GM12878 (cell line): ENCODE results near the gene TOMT. TPM values are rescaled to one million over a fixed set of nuclear protein-coding genes. Genes with fewer than 3 reads are reported as not detected.
A peak's percentile ranks its signal among the peaks of the same experiment; 100 is the strongest.

Experiments
- ATAC-seq: fragments of 200-7000 bp; cut with Tn5 transposase; 3 replicates; pipeline ENCODE4 v1.9.1; 2020; ENCODE audit warnings: mild to moderate bottlenecking, moderate library complexity
- BruUV-seq: library from RNA; stranded (reverse); fragments of 400-500 nt; replicated peaks from 2 replicates; lab custom pipeline; 2021; lab: Mats Ljungman, UMichigan
- CTCF ChIA-PET: fragments of 300-600 bp; sonication (Branson Sonifier 250); formaldehyde crosslinking; extraction: SDS; loops from one replicate; lab custom pipeline; 2021; ENCODE audit warnings: inconsistent platforms; lab: Yijun Ruan, JAX
- POLR2A ChIA-PET: fragments of 350-600 bp; formaldehyde crosslinking; extraction: SDS; loops from one replicate; lab custom pipeline; 2021; ENCODE audit warnings: inconsistent platforms; lab: Charles Lee
- RAD21 ChIA-PET: fragments of 300-600 bp; sonication (Branson Sonifier 250); formaldehyde crosslinking; loops from one replicate; lab custom pipeline; 2023; ENCODE audit warnings: antibody characterized with exemption; ENCODE audit not compliant: unreplicated experiment; lab: Charles Lee
- SMC1A ChIA-PET: fragments of 300-600 bp; sonication (Branson Sonifier 250); formaldehyde crosslinking; loops from one replicate; lab custom pipeline; 2023; ENCODE audit not compliant: unreplicated experiment, uncharacterized antibody; lab: Charles Lee
- DNase-seq: peaks from one replicate; pipeline ENCODE4 v3.0.0-alpha.2; 2011; ENCODE audit warnings: low read depth, low spot score
- FAIRE-seq: peaks from 3 replicates; lab custom pipeline; 2011; peaks lifted over from hg19 to GRCh38; lab: Jason Lieb, UNC
- H2AFZ ChIP-seq: 2 replicates; pipeline ENCODE4 v1.6.0; 2011; ENCODE audit warnings: low read depth, low read length, control low read depth; ENCODE audit not compliant: control insufficient read depth
- H3K27ac ChIP-seq: 2 replicates; pipeline ENCODE4 v1.5.1; 2011; ENCODE audit warnings: control low read depth; ENCODE audit not compliant: control insufficient read depth, insufficient read depth
- H3K27me3 ChIP-seq, 2 experiments: replicated peaks in 1 of 2; 2 replicates each; pipeline versions ENCODE4 v1.6.0 to v1.6.1; 2011; ENCODE audit warnings: low read length in 1 of 2; ENCODE audit not compliant: control insufficient read depth in 2 of 2, insufficient read depth in 2 of 2
- H3K36me3 ChIP-seq, 2 experiments: 2 replicates each; pipeline ENCODE4 v1.5.1; 2011; ENCODE audit warnings: low read length in 1 of 2; ENCODE audit not compliant: control insufficient read depth in 2 of 2, insufficient read depth in 2 of 2
- H3K4me1 ChIP-seq: 2 replicates; pipeline ENCODE4 v1.6.1; 2011; ENCODE audit warnings: mild to moderate bottlenecking, low read length, moderate library complexity, mixed read lengths; ENCODE audit not compliant: control insufficient read depth, insufficient read depth
- H3K4me2 ChIP-seq: 2 replicates; pipeline ENCODE4 v1.6.0; 2011; ENCODE audit warnings: control low read depth; ENCODE audit not compliant: control insufficient read depth, insufficient read depth
- H3K4me3 ChIP-seq: fragments of 200-600 bp; sonication (generic); 2 replicates; pipeline ENCODE4 v1.5.1; 2016
- H3K79me2 ChIP-seq: 2 replicates; pipeline ENCODE4 v1.6.0; 2011; ENCODE audit warnings: low read length; ENCODE audit not compliant: control insufficient read depth, insufficient read depth
- H3K9ac ChIP-seq: 2 replicates; pipeline ENCODE4 v1.8.0; 2011; ENCODE audit warnings: low read length, control low read depth, mixed read lengths; ENCODE audit not compliant: control insufficient read depth, insufficient read depth
- H3K9me3 ChIP-seq: replicated peaks from 3 replicates; pipeline ENCODE4 v1.5.1; 2011; ENCODE audit warnings: mild to moderate bottlenecking, low read length; ENCODE audit not compliant: control insufficient read depth, insufficient read depth
- H4K20me1 ChIP-seq: 2 replicates; pipeline ENCODE4 v1.6.0; 2011; ENCODE audit not compliant: control insufficient read depth, insufficient read depth
- TCF12 ChIP-seq: IDR thresholded peaks from 2 replicates; pipeline ENCODE4 v1.6.1; 2011; ENCODE audit warnings: low read depth, mild to moderate bottlenecking, low read length
- WGBS: methylation state at CpG from one replicate; pipeline ENCODE4 v1.1.6; 2016; ENCODE audit warnings: low lambda C conversion rate; ENCODE audit not compliant: insufficient replicate concordance, insufficient coverage; ENCODE audit errors: missing lambda C conversion rate; 5-methylcytosine and 5-hydroxymethylcytosine counted together
- in situ Hi-C: fragments of 300-500 bp; cut with MboI; formaldehyde crosslinking; loops from 9 replicates; pipeline ENCODE4 v1.14.3; 2018; ENCODE audit warnings: mixed read lengths
- intact Hi-C: fragments of 100-400 bp; cut with micrococcal nuclease; formaldehyde crosslinking; loops from one replicate; pipeline ENCODE4 v1.14.2; 2022; ENCODE audit not compliant: unreplicated experiment
- polyA plus RNA-seq, 11 experiments: library from polyadenylated mRNA; depleted of rRNA in 4 of 11; unstranded in 6 of 11; stranded (reverse) in 5 of 11; fragments of >200 nt; fragmentation: Nextera tagmentation in 4 of 11; fragmentation: Illumina TruSeq in 1 of 11; extraction: Ambion mirVana in 4 of 11; extraction: Trizol in 1 of 11; gene quantifications; 1 replicate in 1 of 11; 2 replicates in 10 of 11; pipeline versions ENCODE4 v1.2.1 to v1.2.3, GENCODE V29; 2011 to 2016; ENCODE audit warnings: inconsistent platforms in 2 of 11, missing spikeins in 2 of 11, low read depth in 1 of 11
- total RNA-seq, 4 experiments: library from RNA; depleted of rRNA in 3 of 4; stranded (reverse); fragments of >200 nt in 3 of 4; fragmentation: Illumina TruSeq in 1 of 4; extraction: Trizol in 1 of 4; gene quantifications; 2 replicates each; pipeline versions ENCODE4 v1.2.1 to v1.2.3, GENCODE V29; 2013 to 2021
- TF ChIP-seq, protein P1 (sequence below): fragments of 450-650 bp; IDR thresholded peaks from 2 replicates; pipeline ENCODE4 v1.6.1; 2017; ENCODE audit warnings: mild to moderate bottlenecking

TOMT gene
- total and polyA plus RNA-seq, 10 of the 15 experiments (the other 5 are each of a cell fraction or from before 2014, with no cell fraction given): not detected

DNA sequence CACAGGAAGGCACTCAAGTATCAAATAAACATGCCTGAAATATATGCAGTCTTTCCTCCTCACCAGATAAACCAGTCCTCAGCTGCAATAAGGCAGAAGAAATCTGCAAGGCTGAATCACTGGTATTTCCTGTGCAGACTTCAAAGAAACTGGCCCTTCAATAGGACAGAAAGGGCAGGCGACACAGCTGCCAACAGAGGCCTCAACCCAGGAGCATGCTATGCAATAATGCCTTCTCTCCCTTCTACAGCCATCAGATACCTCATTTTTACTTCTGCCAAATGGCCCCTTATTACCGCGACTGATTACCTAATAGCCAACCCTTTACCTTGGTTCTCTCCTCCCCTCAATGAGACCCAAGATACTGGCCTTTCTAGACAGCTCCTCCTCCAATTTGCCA, 33.4 kb upstream of the TOMT start:
- H3K4me2 ChIP-seq: no peak overlapping the region

More for the DNA sequence above, 33.4 kb upstream of the TOMT start:
- ChIA-PET RAD21 (interaction anchor here (1.0 to 7.8 kb wide), 2 partner anchors 33 to 47 kb away, joined by 4 to 46 read pairs; no protein-coding TSS in a partner anchor), POLR2A (interaction anchor here (0.6 to 2.8 kb wide), 7 partner anchors 9 to 76 kb away, joined by 3 to 16 read pairs (median 5); no protein-coding TSS in a partner anchor), CTCF (interaction anchor here (0.9 to 5.0 kb wide), 7 partner anchors 8 to 359 kb away, joined by 3 to 27 read pairs (median 4); no protein-coding TSS in a partner anchor), SMC1A (interaction anchor here (0.7 to 8.0 kb wide), 8 partner anchors 8 to 86 kb away, joined by 3 to 48 read pairs (median 4); no protein-coding TSS in a partner anchor)
- FAIRE-seq (no peak), ATAC-seq (peak; percentile 6; the same call in 2 of the 3 replicates), DNase-seq (no peak)
- in situ Hi-C loops (no loop called here), intact Hi-C loops (no loop called here)
- TF ChIP-seq TCF12: no peak
- TF ChIP-seq, protein P1, sequence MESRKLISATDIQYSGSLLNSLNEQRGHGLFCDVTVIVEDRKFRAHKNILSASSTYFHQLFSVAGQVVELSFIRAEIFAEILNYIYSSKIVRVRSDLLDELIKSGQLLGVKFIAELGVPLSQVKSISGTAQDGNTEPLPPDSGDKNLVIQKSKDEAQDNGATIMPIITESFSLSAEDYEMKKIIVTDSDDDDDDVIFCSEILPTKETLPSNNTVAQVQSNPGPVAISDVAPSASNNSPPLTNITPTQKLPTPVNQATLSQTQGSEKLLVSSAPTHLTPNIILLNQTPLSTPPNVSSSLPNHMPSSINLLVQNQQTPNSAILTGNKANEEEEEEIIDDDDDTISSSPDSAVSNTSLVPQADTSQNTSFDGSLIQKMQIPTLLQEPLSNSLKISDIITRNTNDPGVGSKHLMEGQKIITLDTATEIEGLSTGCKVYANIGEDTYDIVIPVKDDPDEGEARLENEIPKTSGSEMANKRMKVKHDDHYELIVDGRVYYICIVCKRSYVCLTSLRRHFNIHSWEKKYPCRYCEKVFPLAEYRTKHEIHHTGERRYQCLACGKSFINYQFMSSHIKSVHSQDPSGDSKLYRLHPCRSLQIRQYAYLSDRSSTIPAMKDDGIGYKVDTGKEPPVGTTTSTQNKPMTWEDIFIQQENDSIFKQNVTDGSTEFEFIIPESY: 0 out of 2 replicates have a peak, but pooled peaks have one; percentile 28
- no peak overlapping the region for H3K4me3 ChIP-seq
- H3K9ac ChIP-seq: no peak overlapping the region
- no peaks in the 10 kb centered on the region for H3K9me3 ChIP-seq
- H3K79me2 ChIP-seq: peaks cover 78% of the 10 kb centered on the region
- H3K27me3 ChIP-seq: no peaks in the 10 kb centered on the region
- no peak overlapping the region for H3K27ac ChIP-seq
- no peak overlapping the region for H2AFZ ChIP-seq
- peaks cover 0 to 2% of the 10 kb centered on the region in 2 experiments; a peak in 2 of 4 replicates for H3K36me3 ChIP-seq
- H3K4me1 ChIP-seq: peaks cover 27% of the 10 kb centered on the region
- H4K20me1 ChIP-seq: no peaks in the 10 kb centered on the region
- 98% methylated on average over 3 of the region's 3 CpGs for WGBS
- no TSS peak for BruUV-seq
